HepG2 (cell line): ENCODE data around the gene TSNAXIP1. TPM values are rescaled to one million over a fixed set of nuclear protein-coding genes. Genes with fewer than 3 reads are reported as not detected.

Source experiments
- FOXK2 ChIP-seq: fragments of 450-650 bp; IDR thresholded peaks from 2 replicates; pipeline ENCODE4 v1.6.1; 2016
- HHEX ChIP-seq: IDR thresholded peaks from 2 replicates; pipeline ENCODE4 v1.6.1; 2016; ENCODE audit warnings: control low read depth
- HIC2 ChIP-seq: sonication (generic); formaldehyde crosslinking; IDR thresholded peaks from 2 replicates; pipeline ENCODE4 v1.9.0; 2022; ENCODE audit warnings: low read depth, missing genetic modification reagents
- HNF4G ChIP-seq, 2 experiments: sonication (generic) in 1 of 2; formaldehyde crosslinking in 1 of 2; IDR thresholded peaks; 2 replicates each; pipeline versions ENCODE4 v1.4.0 to v1.6.1; 2011 to 2020; ENCODE audit warnings: borderline replicate concordance in 2 of 2, low read depth in 2 of 2, mild to moderate bottlenecking in 2 of 2, low read length in 1 of 2, missing genetic modification reagents in 1 of 2, moderate library complexity in 1 of 2
- MLXIP ChIP-seq: sonication (generic); formaldehyde crosslinking; IDR thresholded peaks from 2 replicates; pipeline ENCODE4 v1.9.0; 2021; ENCODE audit warnings: missing genetic modification reagents, borderline replicate concordance
- NR1H2 ChIP-seq: sonication (generic); formaldehyde crosslinking; IDR thresholded peaks from 2 replicates; pipeline ENCODE4 v1.8.1; 2022; ENCODE audit warnings: low read depth, missing genetic modification reagents, borderline replicate concordance
- NR2F6 ChIP-seq, 2 experiments: IDR thresholded peaks; 2 replicates each; pipeline ENCODE4 v1.6.1; 2016; ENCODE audit warnings: antibody characterized with exemption in 1 of 2, mild to moderate bottlenecking in 1 of 2
- POGK ChIP-seq: sonication (generic); formaldehyde crosslinking; conservative IDR thresholded peaks from 2 replicates; pipeline ENCODE4 v1.8.0; 2022; ENCODE audit warnings: mild to moderate bottlenecking, moderate library complexity, missing genetic modification reagents
- TGIF2 ChIP-seq: IDR thresholded peaks from 2 replicates; pipeline ENCODE4 v1.6.1; 2016; ENCODE audit warnings: control low read depth, missing compliant biosample characterization
- ZBED4 ChIP-seq: sonication (generic); formaldehyde crosslinking; IDR thresholded peaks from 2 replicates; pipeline ENCODE4 v1.4.0; 2020; ENCODE audit warnings: missing genetic modification reagents, borderline replicate concordance
- ZNF710 ChIP-seq: sonication (generic); formaldehyde crosslinking; IDR thresholded peaks from 2 replicates; pipeline ENCODE4 v1.5.0; 2020; ENCODE audit warnings: mild to moderate bottlenecking, missing genetic modification reagents, borderline replicate concordance
- ZNF720 ChIP-seq: sonication (generic); formaldehyde crosslinking; IDR thresholded peaks from 2 replicates; pipeline ENCODE4 v1.4.0; 2020; ENCODE audit warnings: missing genetic modification reagents
- ZZZ3 ChIP-seq: sonication (generic); formaldehyde crosslinking; IDR thresholded peaks from 2 replicates; pipeline ENCODE4 v1.4.0; 2020; ENCODE audit warnings: missing genetic modification reagents, mild to moderate bottlenecking, borderline replicate concordance
- polyA plus RNA-seq, 8 experiments: library from polyadenylated mRNA; depleted of rRNA in 3 of 8; stranded (reverse) in 7 of 8; unstranded in 1 of 8; fragments of >200 nt; fragmentation: Illumina TruSeq in 4 of 8; extraction: Trizol in 4 of 8; gene quantifications; 2 replicates each; pipeline versions ENCODE4 v1.2.1 to v1.2.3, GENCODE V29; 2011 to 2016; ENCODE audit warnings: low read depth in 4 of 8, missing spikeins in 1 of 8, mixed read lengths in 1 of 8; ENCODE audit not compliant: insufficient read depth in 1 of 8
- total RNA-seq, 5 experiments: library from RNA; depleted of rRNA; stranded (reverse); fragments of >200 nt; fragmentation: Illumina TruSeq; extraction: Trizol; gene quantifications; 2 replicates each; pipeline ENCODE4 v1.2.3, GENCODE V29; 2016; ENCODE audit warnings: low read depth in 1 of 5

The TSNAXIP1 gene
- total and polyA plus RNA-seq, 2 of the 13 experiments (the other 11 are each of a cell fraction or from before 2014, with no cell fraction given): 0.37 to 0.86 TPM

GRCh38 chr16:67847064-67847861 lies 40.6 kb downstream of the TSNAXIP1 start, which contains the start of gene CENPT (continued):
- TF ChIP-seq POGK (CRISPR knock-in tag): 0 out of 2 replicates have a peak, but pooled peaks have one; percentile 2
- no peak for TF ChIP-seq MLXIP (CRISPR knock-in tag)
- peak; percentile 25 for TF ChIP-seq TGIF2 (CRISPR knock-in tag)
- TF ChIP-seq FOXK2: no peak
- 0 out of 2 replicates have a peak, but pooled peaks have one; percentile 68 for TF ChIP-seq NR1H2 (CRISPR knock-in tag)
- no peak for TF ChIP-seq HNF4G (IDR thresholded peaks at IDR 0.05; ENCODE audit: borderline replicate concordance, low read depth, low read length)
- TF ChIP-seq HNF4G (CRISPR knock-in tag; IDR thresholded peaks at IDR 0.05; ENCODE audit: borderline replicate concordance, low read depth): no peak
- no peak for TF ChIP-seq ZZZ3
- no peak for TF ChIP-seq HHEX (CRISPR knock-in tag)
- TF ChIP-seq NR2F6 (IDR thresholded peaks at IDR 0.05): no peak
- TF ChIP-seq NR2F6 (CRISPR knock-in tag; IDR thresholded peaks at IDR 0.05): no peak
- peak; percentile 67; the same call in 1 of the 2 replicates for TF ChIP-seq ZNF710 (CRISPR knock-in tag)
- no peak for TF ChIP-seq HIC2 (CRISPR knock-in tag)
- TF ChIP-seq ZBED4 (CRISPR knock-in tag): no peak
- no peak for TF ChIP-seq ZNF720
